ENCODE results near the gene ZNF655.
A peak's percentile ranks its signal among the peaks of the same experiment; 100 is the strongest.
"Not testable (repeated sequence)": the region's sequence is repeated elsewhere in the genome, so short reads cannot be mapped to it uniquely, and the experiment has no call there.

Gene ZNF655

DNA sequence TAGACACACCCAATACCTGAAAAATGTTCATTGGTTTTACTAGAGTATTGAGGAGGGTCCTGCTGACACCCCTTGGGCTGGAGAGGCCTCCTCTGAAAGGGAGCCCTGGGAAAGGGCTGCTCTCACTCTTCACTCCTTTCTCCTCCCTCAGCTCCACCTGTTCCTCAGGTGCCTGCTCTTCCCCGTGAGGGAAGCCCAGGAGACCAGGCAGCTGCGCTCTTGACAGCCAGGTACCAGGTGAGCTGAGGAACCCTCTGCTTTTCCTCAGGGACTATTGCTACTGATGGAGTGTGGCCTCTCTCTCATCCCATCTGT, 3.3 kb downstream of the ZNF655 start:
- DNase-seq: no peak

DNA sequence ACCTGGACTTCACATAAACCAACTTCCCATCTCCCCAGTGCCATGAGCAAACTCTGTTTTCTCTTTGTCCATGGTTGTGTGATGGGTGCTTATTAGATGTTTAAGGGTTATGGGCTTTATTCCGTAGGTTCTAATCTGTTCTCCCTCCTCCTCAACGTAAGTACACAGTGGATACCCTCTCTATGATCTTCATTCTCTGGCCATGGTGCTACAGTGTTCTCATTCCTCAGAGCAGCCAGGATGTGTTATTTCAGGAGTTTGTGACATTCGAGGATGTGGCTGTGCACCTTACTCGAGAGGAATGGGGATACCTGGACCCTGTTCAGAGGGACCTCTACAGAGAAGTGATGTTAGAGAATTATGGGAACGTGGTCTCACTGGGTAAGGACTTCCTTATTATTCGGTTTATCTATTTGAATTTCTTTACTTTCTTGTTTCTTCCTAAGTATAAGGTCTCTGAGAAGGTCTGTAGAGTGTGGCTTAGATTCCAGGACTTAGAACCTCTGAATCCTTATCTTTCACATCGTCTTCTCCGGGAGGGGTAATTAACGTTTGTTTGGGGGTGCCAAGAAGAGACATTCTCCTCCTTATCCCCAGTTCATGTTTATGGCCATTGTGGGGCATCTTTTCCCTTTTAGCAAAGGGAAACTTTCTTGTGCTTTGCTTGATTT, 3.8 kb downstream of the ZNF655 start:
- no peak for DNase-seq

DNA sequence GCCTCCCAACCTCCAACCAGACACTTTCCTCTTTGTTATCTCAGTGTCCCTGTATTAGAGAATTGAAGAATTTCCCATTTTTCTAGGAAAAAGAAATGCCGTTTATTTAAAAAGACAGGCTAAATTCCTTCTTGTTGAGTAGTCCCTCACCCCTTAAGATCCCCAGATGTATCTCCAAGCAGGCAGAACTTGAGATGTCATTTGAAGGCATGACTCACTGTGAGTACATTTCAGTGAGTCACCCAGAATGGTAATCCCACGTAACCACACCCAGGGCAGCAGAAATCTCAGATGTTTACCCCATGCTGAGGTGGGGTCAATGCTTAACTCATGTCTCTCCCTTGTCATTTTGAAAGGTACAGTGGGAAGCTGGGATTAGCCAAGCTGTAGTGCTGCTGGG, 4.4 kb downstream of the ZNF655 start:
- peak; percentile 65 for DNase-seq

DNA sequence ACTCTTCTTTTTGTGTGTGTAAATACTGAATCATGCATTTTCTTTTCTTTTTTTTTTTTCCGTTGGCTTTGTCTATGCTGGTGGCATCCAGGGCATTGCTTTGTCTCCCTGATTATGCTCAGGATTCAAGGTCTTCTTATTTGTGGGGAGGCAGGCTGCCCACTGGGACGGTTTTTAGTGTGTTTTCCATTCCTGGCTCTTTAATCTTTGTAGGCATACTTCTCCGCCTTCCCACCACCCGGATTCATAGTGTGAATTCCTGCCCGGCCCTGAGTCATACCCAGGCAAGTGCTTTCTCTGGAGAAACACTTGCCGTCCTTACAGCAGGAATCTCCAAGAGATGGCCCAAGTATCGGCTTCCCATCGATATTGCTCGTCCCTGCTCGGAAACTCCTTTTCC, 5.2 kb downstream of the ZNF655 start:
- no peak for DNase-seq

DNA sequence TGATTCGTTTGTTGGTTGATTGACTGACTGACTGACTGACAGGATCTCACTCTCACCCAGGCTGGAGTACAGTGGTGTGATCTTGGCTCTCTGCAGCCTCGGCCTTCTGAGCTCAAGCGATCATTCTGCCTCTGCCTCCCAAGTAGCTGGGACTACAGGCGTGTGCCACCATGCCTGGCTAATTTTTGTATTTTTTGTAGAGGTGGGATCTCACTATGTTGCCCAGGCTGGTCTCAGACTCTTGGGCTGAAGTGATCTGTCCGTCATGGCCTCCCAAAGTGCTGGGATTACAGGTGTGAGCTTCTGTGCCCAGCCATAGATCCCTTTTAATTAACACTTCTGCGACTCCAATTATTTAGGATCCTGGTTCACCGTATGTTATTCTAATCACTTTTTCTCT, 10.3 kb downstream of the ZNF655 start:
- not testable (repeated sequence) for DNase-seq

DNA sequence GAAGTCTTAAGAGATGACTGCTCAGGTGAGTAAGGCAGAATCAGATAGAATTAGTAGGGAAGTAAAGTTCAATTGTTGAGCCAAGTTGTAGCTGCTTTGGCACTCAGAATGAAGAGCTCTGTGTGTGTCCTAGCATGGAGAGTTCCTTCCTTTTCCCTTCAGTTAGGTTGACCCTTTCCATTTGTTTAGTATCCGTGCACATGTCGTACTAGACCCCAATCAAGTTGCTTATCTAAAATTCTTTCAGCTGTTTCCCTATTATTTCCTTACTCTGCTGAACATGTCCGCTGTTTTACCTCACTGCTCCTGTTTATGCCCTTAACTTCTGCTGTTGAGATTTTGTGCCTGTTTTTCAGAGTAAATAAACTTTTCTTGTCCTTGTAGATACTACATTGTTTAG, 13.3 kb downstream of the ZNF655 start:
- no peak for DNase-seq

DNA sequence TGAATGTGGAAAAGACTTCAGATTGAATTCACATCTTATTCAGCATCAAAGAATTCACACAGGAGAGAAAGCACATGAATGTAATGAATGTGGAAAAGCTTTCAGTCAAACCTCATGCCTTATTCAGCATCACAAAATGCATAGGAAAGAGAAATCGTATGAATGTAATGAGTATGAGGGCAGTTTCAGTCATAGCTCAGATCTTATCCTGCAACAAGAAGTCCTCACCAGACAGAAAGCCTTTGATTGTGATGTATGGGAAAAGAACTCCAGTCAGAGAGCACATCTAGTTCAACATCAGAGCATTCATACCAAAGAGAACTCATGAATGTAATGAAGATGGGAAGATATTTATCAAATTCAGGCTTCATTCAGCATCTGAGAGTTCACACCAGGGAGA, 14.8 kb downstream of the ZNF655 start:
- no peak for DNase-seq

DNA sequence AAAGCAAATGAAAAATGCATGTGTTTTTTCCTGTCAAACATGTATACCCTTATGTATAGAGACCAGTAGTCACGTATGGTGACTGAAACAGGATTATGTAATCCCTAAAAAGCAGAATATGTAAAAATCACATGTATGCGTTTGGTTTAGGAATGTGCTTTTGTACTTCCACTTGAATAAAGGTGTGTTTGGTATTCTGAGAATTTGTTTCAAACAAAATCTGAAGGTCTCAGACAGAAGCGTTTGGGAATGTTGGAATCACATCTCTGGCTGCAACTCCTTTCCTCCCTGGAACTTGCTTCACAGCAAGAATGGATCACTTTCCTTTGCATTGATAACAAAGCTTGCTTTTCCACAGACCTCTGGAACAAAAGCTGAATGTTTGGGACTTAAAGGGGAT, 17.8 kb downstream of the ZNF655 start:
- DNase-seq: no peak

DNA sequence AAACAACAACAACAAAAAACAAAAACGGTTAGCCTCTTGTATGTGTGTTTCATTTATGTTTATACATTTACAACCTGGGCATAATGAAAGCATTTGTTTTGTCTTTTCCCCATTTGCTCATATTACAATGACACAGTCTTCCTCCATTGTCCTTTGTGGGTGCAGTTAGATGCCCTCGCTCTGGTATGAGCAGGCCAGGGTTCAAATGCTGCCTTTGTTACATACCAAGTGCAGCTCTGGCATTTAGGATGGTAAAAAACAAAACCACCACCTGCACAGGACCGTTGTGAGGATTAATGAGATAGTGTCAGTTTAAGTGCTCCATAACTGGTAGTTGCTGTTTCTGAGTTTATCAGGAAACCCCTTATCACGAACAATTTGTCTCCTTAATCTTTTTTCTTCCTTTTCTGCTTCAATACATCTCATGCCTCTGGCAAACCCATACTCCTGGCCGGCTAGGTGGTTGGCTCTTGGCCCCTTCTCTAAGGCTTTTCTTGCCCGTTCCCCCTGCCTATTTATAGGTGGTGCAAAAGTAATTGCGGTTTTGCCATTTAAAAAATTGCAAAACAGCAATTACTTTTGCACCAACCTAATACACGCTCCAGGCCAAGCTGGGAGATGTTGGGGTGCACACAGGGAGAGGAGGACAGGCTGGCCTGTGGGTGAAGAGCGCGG, 21.0 kb downstream of the ZNF655 start:
- DNase-seq: no peak

DNA sequence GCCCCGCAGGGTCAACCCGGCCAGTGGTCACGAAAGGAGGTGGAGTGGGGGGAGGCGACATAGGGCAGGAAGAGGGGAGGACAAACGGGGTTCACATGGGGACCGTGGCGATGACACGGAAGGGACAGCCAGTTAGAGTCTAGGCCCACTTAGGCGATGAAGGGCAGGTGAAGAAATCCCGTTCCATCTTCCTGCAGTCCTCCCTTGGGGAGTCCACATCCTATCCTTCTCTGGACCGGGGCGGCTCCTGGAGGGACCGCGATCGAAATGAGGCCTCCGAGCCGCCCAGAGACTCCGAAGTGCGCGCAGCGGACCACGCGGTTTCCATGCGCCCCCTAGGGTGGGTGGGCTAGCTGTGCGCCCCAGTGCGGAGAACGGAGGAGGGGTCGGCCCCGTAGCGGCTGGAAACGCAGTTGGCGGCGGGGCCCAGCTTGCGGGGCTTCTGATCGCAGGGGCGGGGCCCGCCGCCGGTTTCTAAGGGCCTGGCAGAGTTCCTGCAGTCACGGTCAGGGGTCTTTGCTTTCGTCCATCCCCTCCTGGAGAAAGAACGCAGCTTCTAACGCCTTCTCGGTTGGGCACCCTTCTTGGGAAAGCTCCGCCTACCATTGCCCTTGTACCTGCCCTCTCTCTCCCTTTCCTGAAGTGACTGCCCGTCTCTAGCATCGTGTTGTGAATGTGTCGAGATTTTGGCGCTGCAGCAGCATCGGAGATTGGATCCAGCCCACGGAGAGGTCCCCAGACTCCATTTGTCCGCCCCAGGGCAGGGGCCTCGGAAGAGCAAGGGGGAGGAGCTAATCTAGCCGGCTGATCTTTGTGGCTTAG, 21.7 kb downstream of the ZNF655 start:
- peak; percentile 84 for DNase-seq

DNA sequence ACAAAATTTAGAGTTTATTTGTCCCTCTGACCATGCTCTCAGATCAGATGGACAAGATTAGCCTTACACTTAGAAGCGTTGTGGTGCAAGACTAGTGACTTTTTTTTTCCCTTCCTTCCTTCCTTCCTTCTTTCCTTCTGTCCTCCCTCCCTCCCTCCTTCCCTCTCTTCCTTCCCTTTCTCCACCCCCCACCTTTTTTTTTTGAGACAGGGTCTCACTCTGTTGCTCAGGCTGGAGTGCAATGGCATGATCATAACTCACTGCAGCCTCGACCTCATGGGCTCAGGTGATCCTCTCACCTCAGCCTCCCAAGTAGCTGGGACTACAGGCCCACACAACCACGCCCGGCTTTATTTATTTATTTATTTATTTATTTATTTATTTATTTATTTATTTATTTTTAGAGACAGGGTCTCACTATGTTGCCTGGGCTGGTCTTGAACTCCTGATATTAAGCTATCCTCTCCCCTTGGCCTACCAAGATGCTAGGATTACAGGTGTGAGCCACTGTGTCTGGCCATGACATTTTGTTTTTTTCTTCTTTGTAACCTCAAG, 22.4 kb downstream of the ZNF655 start:
- DNase-seq: not testable (repeated sequence)

DNA sequence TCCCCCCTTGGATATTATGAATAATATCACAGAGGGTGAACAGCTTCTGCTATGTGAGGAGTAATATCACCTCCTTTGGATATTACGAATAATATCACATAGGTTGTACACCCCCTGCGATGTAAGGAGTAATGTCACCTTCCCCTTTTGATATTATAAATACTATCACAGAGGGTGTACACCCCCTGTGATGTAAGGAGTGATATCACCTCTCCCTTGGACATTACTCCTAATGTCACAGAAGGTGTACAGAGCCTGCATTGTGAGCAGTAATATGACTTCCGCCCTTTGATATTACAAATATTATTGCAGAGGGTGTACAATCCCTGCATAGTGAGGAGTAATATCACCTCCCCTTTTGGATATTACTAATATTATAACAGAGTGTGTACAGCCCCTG, 30.4 kb downstream of the ZNF655 start:
- DNase-seq: no peak

DNA sequence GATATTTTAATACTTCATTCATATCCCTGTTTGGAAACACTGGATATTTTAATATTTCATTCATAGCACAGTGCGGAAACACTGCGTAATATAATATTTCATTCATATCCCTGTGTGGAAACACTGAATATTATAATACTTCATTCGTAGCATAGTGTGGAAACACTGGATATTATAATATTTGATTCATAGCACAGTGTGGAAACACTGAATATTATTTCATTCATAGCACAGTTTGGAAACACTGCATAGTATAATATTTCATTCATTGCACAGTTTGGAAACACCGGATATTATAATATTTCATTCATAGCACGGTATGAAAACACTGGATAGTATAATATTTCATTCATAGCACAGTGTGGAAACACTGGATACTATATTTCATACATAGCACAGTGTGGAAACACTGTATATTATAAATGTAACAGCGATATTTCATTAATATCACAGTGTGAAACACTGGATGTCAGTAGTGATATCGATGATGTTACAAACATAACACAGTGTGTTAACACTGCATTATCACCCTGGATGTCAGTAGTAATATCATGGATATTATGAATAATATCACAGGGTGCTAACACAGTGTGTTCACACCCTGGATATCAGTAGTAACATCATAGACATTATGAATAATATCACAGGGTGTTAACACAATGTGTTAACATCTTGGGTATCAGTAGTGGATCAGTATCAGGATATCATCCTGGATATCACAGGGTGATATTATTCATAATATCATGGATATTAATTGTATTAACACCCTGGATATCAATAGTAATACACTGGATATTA, 36.7 kb downstream of the ZNF655 start:
- DNase-seq: no peak

DNA sequence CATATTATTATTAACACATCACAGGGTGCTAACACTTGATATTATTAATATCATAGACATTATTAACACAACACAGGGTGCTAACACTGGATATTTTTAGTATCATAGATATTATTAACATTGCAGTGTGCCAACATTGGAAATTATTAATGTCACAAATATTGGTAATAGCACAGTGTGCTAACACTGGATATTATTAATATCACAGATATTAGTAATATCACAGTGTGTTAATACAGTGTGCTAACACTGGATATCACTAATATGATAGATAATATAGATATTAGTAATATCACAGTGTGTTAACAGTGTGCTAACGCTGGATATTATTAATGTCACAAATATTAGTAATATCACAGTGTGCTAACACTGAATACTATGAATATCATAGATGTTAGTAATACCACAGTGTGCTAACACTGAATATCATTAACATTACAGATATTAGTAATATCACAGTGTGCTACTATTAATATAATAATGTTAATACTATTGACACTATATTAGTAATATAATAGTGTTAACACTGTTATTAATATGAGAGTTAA, 38.0 kb downstream of the ZNF655 start:
- no peak for DNase-seq

DNA sequence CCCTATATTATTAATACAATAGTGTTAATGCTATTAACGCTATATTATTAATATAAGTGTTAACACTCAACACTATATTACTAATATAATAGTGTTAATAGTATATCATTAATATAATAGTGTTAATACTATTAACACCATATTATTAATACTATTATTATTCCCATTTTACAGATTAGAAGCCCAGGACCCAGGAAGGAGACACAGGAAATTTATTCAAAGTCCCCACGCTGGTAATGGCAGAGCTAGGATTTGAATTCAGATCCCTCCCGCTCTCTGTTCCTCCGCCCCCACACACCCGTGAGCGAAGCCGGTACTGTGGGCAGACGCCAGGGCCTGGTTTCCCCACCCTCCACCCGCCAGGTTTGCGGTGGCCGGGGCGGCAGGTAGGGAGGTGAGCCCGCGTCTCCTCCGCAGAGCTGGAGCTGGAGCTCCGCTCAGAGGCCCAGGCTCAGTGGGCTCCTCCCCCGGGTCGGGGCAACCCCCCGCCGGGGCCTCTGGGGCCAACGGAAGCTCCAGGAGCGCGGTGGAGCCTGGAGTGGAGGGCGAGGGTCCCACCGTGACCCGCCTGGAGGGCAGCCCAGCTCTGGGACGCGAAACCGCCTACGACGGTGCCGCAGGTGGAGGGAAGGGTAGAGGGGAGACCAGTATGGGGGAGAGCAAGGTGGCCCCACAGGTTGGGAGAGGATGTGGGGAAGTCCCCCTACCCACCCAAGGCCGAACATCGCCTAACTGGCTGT, 39.5 kb downstream of the ZNF655 start, which contains the start of gene TMEM225B:
TSS of gene TMEM225B (plus strand) at position 506 of the 740 bp plus-strand sequence. CDS start 6,122 bp downstream, outside the sequence.
- DNase-seq: no peak

DNA sequence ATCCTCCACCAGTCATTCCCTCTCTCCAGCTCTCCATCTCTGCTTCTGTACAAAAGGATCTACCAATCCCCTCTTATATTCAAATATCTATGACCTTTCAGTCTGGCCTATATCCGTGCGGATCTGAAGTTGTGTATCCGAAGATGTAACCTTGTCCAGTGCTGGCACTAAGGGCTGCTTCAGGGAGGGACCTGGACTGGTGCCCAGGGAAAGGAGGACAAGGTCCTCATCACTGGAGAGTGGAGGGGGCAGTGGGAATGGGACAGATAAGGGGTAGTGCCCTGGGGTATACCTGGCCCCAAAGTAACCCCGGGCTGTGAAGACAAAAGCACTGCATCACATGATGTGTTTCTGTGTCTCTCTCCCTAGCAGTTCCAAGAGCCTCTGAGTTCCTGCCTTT, 41.4 kb downstream of the ZNF655 start:
- DNase-seq: peak; percentile 37

DNA sequence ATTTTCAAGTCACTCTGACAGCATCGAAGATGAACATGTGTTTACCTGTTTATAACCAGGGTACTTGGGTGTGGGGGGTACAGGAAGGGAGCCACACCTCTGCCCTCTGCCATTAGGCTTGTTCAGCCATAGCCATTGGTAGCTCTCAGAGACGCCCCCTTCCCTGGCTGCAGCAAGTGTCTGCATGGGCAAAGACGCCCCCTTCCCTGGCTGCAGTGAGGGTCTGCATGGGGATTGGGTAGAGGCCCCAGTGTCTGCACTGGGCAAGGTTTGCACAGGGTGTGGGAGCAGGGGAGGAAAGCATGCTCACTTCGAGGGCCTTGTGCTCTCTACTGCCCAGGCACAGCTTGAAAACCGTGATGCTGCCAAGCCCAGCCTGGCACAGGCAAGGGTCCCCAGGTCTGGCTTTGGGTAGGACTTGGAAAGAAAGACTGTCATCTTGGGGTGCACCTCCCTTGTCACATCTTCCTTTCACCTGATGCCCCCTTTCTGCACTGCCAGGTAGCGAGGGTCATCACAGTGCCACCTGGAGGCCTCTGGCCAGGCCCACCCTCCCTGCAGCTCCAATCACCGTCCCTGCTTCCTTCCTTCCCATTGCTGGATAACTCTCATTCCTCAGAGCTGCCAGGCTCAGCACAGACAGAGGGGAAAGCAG, 43.3 kb downstream of the ZNF655 start:
- DNase-seq: peak; percentile 51

DNA sequence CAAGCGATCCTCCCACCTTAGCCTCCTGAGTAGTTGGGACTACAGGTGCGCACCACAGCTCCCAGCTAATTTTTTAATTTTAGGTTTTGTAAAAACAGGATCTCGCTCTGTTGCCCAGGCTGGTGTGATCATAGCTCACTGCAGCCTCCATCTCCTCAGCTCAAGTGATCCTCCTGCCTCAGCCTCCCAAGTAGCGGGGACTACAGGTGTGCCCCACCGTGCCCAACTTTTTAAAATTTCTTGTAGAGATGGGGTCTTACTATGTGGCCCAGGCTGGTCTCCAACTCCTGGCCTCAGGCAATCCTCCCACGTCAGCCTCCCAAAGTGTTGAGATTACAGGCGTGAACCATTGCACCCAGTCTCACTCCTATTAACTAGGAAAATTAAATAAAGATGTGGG, 47.1 kb downstream of the ZNF655 start:
- DNase-seq: no peak

DNA sequence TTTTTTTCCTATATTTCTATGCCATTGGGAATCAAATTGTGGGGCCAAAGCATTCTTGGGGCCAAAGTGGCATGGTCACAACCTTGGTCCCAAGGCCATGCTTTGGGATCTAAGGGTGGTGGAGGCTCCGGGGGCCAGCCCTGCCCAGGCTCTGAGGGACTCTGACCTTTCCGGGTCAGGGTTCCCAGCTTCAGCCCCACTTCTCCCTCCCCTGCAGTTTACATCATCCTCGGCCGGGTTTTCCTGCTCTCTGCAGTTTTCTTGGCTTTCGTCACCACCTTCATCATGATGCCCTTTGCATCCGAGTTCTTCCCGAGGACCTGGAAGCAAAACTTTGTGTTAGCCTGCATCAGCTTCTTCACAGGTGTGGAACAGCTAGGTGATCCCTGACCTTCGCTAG, 48.1 kb downstream of the ZNF655 start:
- no peak for DNase-seq

DNA sequence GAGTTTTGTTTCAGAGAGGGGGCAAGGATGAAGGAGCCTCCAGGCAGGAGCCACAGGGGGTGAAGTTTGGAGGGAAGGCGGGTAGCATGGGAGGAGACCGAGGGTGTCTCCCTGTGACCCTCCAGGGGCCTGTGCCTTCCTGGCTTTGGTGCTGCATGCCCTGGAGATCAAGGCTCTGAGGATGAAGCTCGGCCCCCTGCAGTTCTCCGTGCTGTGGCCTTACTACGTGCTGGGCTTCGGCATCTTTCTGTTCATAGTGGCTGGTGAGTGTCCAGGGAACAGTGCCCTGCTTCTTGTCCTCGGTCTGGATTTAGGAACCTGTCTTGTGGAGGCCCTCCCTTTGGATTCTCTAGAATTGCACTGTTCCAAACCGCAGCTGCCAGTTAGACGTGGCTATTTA, 49.1 kb downstream of the ZNF655 start:
- DNase-seq: no peak

DNA sequence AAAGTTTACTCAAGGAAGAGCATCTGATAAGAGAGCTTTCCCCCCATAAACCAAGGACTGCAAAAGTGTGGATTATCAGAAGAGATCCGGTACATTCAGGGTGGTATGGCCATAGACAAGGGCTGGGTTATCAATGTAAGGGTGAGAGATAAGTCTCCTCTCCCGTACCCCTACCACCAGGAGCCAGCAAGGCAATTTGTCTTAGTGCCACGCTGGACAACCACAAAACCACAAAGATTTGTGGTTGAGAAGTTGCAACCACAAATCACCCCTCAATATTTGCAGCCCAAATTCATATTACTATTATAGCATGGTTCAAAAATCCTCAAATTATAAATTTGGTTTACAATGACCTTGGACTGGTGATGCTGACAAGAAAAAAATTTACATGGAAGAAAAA, 56.1 kb downstream of the ZNF655 start:
- DNase-seq: no peak
